DMS114 treated with DMSO at 0.1 percent for 48 hours (cell line): ENCODE measurements around the gene MPP7.

Experiments used
- DNase-seq: peaks from one replicate; lab custom pipeline; 2025; ENCODE audit not compliant: unreplicated experiment; lab: John Stamatoyannopoulos, UW

The MPP7 gene

GRCh38 chr10:28273343-28273742 lies 29.5 kb downstream of the MPP7 start:
- no peak for DNase-seq

GRCh38 chr10:28269842-28270456 lies 32.9 kb downstream of the MPP7 start:
- DNase-seq: no peak

GRCh38 chr10:28266449-28267224 lies 36.2 kb downstream of the MPP7 start:
- no peak for DNase-seq

GRCh38 chr10:28263136-28263857 lies 39.6 kb downstream of the MPP7 start:
- DNase-seq: no peak

- DNase-seq: no peak
These were observed 46.1 kb downstream of the MPP7 start for GRCh38 chr10:28256776-28257175.

- DNase-seq: no peak
These were observed 48.4 kb downstream of the MPP7 start for GRCh38 chr10:28254290-28254985.

- DNase-seq: no peak
These were observed 49.6 kb downstream of the MPP7 start for GRCh38 chr10:28253169-28253785.
